ENCODE data around the gene CTXN2.

CTXN2 gene

GRCh38 chr15:48191574-48192225, at the start of gene CTXN2:
Gene CTXN2, plus strand, starts transcription at chr15:48191665. Its CDS starts 9,636 bp downstream, at chr15:48201301.
- no peak for DNase-seq (ENCODE audit: low read depth in 4 of 4, low spot score in 1 of 4)

GRCh38 chr15:48143856-48144255, 47.6 kb upstream of the CTXN2 start:
- no peak for DNase-seq (ENCODE audit: low read depth in 4 of 4, low spot score in 1 of 4)

GRCh38 chr15:48144889-48145288, 46.6 kb upstream of the CTXN2 start:
- DNase-seq (ENCODE audit: low read depth in 4 of 4, low spot score in 1 of 4) = no peak

GRCh38 chr15:48145923-48146322, 45.5 kb upstream of the CTXN2 start:
- no peak for DNase-seq (ENCODE audit: low read depth in 4 of 4, low spot score in 1 of 4)

- DNase-seq (ENCODE audit: low read depth in 4 of 4, low spot score in 1 of 4) = no peak
Measured at GRCh38 chr15:48147358-48147757, 44.1 kb upstream of the CTXN2 start.

- no peak for DNase-seq (ENCODE audit: low read depth in 4 of 4, low spot score in 1 of 4)
Measured at GRCh38 chr15:48149858-48150257, 41.6 kb upstream of the CTXN2 start.

- no peak for DNase-seq (ENCODE audit: low read depth in 4 of 4, low spot score in 1 of 4)
Measured at GRCh38 chr15:48153526-48153925, 37.9 kb upstream of the CTXN2 start.

- DNase-seq (ENCODE audit: low read depth in 4 of 4, low spot score in 1 of 4) = no peak
Measured at GRCh38 chr15:48168616-48169015, 22.8 kb upstream of the CTXN2 start.

- no peak for DNase-seq (ENCODE audit: low read depth in 4 of 4, low spot score in 1 of 4)
Measured at GRCh38 chr15:48170981-48171380, 20.5 kb upstream of the CTXN2 start.

- no peak for DNase-seq (ENCODE audit: low read depth in 4 of 4, low spot score in 1 of 4)
Measured at GRCh38 chr15:48175126-48175525, 16.3 kb upstream of the CTXN2 start.

- no peak for DNase-seq (ENCODE audit: low read depth in 4 of 4, low spot score in 1 of 4)
Measured at GRCh38 chr15:48176112-48176511, 15.4 kb upstream of the CTXN2 start.

GRCh38 chr15:48176957-48177356, 14.5 kb upstream of the CTXN2 start:
- DNase-seq (ENCODE audit: low read depth in 4 of 4, low spot score in 1 of 4) = no peak

GRCh38 chr15:48177383-48177765, 14.1 kb upstream of the CTXN2 start:
- DNase-seq (ENCODE audit: low read depth in 4 of 4, low spot score in 1 of 4) = no peak

GRCh38 chr15:48177766-48178647, 13.5 kb upstream of the CTXN2 start, which contains the start of gene MYEF2:
Gene MYEF2, minus strand, starts transcription at chr15:48178295. Its CDS starts 58 bp downstream, at chr15:48178237.
- DNase-seq (ENCODE audit: low read depth in 4 of 4, low spot score in 1 of 4) = peak in 3 of 4 experiments; percentile 31 to 68 (median 53)

- no peak for DNase-seq (ENCODE audit: low read depth in 4 of 4, low spot score in 1 of 4)
Measured at GRCh38 chr15:48178648-48178931, 12.9 kb upstream of the CTXN2 start.

GRCh38 chr15:48182749-48183148, 8.7 kb upstream of the CTXN2 start:
- no peak for DNase-seq (ENCODE audit: low read depth in 4 of 4, low spot score in 1 of 4)

- DNase-seq (ENCODE audit: low read depth in 4 of 4, low spot score in 1 of 4) = no peak
Measured at GRCh38 chr15:48185529-48185928, 5.9 kb upstream of the CTXN2 start.

GRCh38 chr15:48186271-48186670, 5.2 kb upstream of the CTXN2 start:
- DNase-seq (ENCODE audit: low read depth in 4 of 4, low spot score in 1 of 4) = no peak

- peak in 3 of 4 experiments; percentile 3 to 7 (median 7) for DNase-seq (ENCODE audit: low read depth in 4 of 4, low spot score in 1 of 4)
Measured at GRCh38 chr15:48190932-48191573, 412 bp upstream of the CTXN2 start.

GRCh38 chr15:48202068-48202467, 10.6 kb downstream of the CTXN2 start:
- DNase-seq (ENCODE audit: low read depth in 4 of 4, low spot score in 1 of 4) = no peak

GRCh38 chr15:48205981-48206380, 14.5 kb downstream of the CTXN2 start, which contains the start of gene SLC12A1:
Gene SLC12A1, plus strand, starts transcription at chr15:48206302. Its CDS starts 1,418 bp downstream, at chr15:48207720.
- DNase-seq (ENCODE audit: low read depth in 4 of 4, low spot score in 1 of 4) = no peak

GRCh38 chr15:48221261-48221660, 29.8 kb downstream of the CTXN2 start:
- DNase-seq (ENCODE audit: low read depth in 4 of 4, low spot score in 1 of 4) = no peak

All from stimulated activated CD4-positive, alpha-beta T cell treated with anti-CD3 and anti-CD28 coated beads, Interleukin-1b, Interleukin-23, amount 100 ng/mL, for 24 hours (primary cell).